ENCODE results near the gene PAPSS2.

PAPSS2 gene

GRCh38 chr10:87707254-87707653 lies 47.6 kb downstream of the PAPSS2 start:
- TF ChIP-seq ZFX (IDR thresholded peaks at IDR 0.05): no peak
- TF ChIP-seq, protein P1, sequence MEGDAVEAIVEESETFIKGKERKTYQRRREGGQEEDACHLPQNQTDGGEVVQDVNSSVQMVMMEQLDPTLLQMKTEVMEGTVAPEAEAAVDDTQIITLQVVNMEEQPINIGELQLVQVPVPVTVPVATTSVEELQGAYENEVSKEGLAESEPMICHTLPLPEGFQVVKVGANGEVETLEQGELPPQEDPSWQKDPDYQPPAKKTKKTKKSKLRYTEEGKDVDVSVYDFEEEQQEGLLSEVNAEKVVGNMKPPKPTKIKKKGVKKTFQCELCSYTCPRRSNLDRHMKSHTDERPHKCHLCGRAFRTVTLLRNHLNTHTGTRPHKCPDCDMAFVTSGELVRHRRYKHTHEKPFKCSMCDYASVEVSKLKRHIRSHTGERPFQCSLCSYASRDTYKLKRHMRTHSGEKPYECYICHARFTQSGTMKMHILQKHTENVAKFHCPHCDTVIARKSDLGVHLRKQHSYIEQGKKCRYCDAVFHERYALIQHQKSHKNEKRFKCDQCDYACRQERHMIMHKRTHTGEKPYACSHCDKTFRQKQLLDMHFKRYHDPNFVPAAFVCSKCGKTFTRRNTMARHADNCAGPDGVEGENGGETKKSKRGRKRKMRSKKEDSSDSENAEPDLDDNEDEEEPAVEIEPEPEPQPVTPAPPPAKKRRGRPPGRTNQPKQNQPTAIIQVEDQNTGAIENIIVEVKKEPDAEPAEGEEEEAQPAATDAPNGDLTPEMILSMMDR (conservative IDR thresholded peaks at IDR 0.05): no peak
- no peak overlapping the region for H3K27ac ChIP-seq

GRCh38 chr10:87712913-87713616 lies 53.4 kb downstream of the PAPSS2 start:
- TF ChIP-seq ZFX (IDR thresholded peaks at IDR 0.05): no peak
- TF ChIP-seq, protein P1 (conservative IDR thresholded peaks at IDR 0.05): no peak

DNA sequence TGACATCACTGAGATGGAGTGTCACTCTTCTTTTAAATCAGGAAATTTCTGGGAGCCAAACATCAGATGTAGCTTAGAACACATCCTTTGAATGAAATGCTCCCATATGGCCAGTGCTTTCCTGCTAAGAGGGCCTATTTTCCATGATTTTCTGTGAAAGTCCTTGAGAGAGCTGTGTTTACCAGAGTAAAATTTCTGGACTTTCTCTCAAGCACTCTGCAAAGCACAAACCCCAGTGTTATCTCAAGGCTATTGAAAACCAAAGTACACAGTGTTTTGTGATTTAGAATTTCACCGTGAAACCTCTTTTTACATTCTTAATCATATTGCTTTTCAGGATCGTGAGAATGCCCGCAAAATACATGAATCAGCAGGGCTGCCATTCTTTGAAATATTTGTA lies 54.0 kb downstream of the PAPSS2 start:
- no peak overlapping the region for H3K27ac ChIP-seq
- TF ChIP-seq ZFX (IDR thresholded peaks at IDR 0.05): no peak
- TF ChIP-seq, protein P1 (conservative IDR thresholded peaks at IDR 0.05): no peak

More at GRCh38 chr10:87712913-87713616, 53.4 kb downstream of the PAPSS2 start:
- H3K27ac ChIP-seq: no peak overlapping the region

- no peak overlapping the region for H3K27ac ChIP-seq
- TF ChIP-seq, protein P1 (conservative IDR thresholded peaks at IDR 0.05): no peak
- no peak for TF ChIP-seq ZFX (IDR thresholded peaks at IDR 0.05)
Measured at GRCh38 chr10:87715552-87716347, 56.1 kb downstream of the PAPSS2 start.

- TF ChIP-seq, protein P1 (conservative IDR thresholded peaks at IDR 0.05): no peak
- TF ChIP-seq ZFX (IDR thresholded peaks at IDR 0.05): no peak
- H3K27ac ChIP-seq: no peak overlapping the region
Measured at GRCh38 chr10:87716348-87716670, 56.6 kb downstream of the PAPSS2 start.

DNA sequence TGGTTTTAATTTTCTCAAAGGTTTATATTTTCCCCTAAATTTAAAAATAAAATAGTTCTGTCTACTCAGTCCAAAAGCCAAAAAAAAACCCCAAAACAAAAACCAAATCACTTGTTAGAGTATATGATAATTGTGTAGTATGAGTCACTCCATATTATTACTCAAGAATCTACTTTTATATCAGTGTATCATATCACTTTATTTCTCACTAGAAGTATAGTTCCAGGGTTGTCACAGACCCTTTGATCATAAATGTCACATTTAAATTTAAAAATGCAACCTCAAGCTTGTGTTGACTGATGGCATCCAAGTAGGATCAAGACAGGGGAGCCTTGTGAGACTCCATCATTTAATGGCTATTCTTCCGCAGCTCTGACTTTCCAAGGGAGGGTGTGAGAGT lies 61.0 kb downstream of the PAPSS2 start:
- TF ChIP-seq, protein P1 (conservative IDR thresholded peaks at IDR 0.05): no peak
- TF ChIP-seq ZFX (IDR thresholded peaks at IDR 0.05): no peak
- H3K27ac ChIP-seq: no peak overlapping the region

- TF ChIP-seq, protein P1 (conservative IDR thresholded peaks at IDR 0.05): no peak
- TF ChIP-seq ZFX (IDR thresholded peaks at IDR 0.05): no peak
- no peak overlapping the region for H3K27ac ChIP-seq
Measured at GRCh38 chr10:87721781-87722180, 62.1 kb downstream of the PAPSS2 start.
